ENCODE data around the gene ACTR1A.

- TF ChIP-seq FOXJ3 (CRISPR knock-in tag; IDR thresholded peaks at IDR 0.05; ENCODE audit: borderline replicate concordance) (no peak), ZNF121 (CRISPR knock-in tag; IDR thresholded peaks at IDR 0.05) (no peak), MAX (CRISPR knock-in tag; IDR thresholded peaks at IDR 0.05) (no peak), ATF1 (CRISPR knock-in tag; IDR thresholded peaks at IDR 0.05) (no peak), TEAD1 (CRISPR knock-in tag; IDR thresholded peaks at IDR 0.05) (no peak), SOX15 (CRISPR knock-in tag; IDR thresholded peaks at IDR 0.05) (no peak)
- TF ChIP-seq, protein P1, sequence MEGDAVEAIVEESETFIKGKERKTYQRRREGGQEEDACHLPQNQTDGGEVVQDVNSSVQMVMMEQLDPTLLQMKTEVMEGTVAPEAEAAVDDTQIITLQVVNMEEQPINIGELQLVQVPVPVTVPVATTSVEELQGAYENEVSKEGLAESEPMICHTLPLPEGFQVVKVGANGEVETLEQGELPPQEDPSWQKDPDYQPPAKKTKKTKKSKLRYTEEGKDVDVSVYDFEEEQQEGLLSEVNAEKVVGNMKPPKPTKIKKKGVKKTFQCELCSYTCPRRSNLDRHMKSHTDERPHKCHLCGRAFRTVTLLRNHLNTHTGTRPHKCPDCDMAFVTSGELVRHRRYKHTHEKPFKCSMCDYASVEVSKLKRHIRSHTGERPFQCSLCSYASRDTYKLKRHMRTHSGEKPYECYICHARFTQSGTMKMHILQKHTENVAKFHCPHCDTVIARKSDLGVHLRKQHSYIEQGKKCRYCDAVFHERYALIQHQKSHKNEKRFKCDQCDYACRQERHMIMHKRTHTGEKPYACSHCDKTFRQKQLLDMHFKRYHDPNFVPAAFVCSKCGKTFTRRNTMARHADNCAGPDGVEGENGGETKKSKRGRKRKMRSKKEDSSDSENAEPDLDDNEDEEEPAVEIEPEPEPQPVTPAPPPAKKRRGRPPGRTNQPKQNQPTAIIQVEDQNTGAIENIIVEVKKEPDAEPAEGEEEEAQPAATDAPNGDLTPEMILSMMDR (IDR thresholded peaks at IDR 0.05) = no peak
- TF ChIP-seq, protein P2, sequence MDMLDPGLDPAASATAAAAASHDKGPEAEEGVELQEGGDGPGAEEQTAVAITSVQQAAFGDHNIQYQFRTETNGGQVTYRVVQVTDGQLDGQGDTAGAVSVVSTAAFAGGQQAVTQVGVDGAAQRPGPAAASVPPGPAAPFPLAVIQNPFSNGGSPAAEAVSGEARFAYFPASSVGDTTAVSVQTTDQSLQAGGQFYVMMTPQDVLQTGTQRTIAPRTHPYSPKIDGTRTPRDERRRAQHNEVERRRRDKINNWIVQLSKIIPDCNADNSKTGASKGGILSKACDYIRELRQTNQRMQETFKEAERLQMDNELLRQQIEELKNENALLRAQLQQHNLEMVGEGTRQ (CRISPR knock-in tag; IDR thresholded peaks at IDR 0.05) = no peak
- TF ChIP-seq, protein P3, sequence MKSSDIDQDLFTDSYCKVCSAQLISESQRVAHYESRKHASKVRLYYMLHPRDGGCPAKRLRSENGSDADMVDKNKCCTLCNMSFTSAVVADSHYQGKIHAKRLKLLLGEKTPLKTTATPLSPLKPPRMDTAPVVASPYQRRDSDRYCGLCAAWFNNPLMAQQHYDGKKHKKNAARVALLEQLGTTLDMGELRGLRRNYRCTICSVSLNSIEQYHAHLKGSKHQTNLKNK (CRISPR knock-in tag; IDR thresholded peaks at IDR 0.05) = no peak
- TF ChIP-seq, protein P4, sequence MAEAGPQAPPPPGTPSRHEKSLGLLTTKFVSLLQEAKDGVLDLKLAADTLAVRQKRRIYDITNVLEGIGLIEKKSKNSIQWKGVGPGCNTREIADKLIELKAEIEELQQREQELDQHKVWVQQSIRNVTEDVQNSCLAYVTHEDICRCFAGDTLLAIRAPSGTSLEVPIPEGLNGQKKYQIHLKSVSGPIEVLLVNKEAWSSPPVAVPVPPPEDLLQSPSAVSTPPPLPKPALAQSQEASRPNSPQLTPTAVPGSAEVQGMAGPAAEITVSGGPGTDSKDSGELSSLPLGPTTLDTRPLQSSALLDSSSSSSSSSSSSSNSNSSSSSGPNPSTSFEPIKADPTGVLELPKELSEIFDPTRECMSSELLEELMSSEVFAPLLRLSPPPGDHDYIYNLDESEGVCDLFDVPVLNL (CRISPR knock-in tag; IDR thresholded peaks at IDR 0.05; ENCODE audit: borderline replicate concordance, low read depth) = no peak
- TF ChIP-seq, protein P5, sequence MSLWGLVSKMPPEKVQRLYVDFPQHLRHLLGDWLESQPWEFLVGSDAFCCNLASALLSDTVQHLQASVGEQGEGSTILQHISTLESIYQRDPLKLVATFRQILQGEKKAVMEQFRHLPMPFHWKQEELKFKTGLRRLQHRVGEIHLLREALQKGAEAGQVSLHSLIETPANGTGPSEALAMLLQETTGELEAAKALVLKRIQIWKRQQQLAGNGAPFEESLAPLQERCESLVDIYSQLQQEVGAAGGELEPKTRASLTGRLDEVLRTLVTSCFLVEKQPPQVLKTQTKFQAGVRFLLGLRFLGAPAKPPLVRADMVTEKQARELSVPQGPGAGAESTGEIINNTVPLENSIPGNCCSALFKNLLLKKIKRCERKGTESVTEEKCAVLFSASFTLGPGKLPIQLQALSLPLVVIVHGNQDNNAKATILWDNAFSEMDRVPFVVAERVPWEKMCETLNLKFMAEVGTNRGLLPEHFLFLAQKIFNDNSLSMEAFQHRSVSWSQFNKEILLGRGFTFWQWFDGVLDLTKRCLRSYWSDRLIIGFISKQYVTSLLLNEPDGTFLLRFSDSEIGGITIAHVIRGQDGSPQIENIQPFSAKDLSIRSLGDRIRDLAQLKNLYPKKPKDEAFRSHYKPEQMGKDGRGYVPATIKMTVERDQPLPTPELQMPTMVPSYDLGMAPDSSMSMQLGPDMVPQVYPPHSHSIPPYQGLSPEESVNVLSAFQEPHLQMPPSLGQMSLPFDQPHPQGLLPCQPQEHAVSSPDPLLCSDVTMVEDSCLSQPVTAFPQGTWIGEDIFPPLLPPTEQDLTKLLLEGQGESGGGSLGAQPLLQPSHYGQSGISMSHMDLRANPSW (CRISPR knock-in tag; conservative IDR thresholded peaks at IDR 0.05; ENCODE audit: low read depth) = no peak
- TF ChIP-seq, protein P6, sequence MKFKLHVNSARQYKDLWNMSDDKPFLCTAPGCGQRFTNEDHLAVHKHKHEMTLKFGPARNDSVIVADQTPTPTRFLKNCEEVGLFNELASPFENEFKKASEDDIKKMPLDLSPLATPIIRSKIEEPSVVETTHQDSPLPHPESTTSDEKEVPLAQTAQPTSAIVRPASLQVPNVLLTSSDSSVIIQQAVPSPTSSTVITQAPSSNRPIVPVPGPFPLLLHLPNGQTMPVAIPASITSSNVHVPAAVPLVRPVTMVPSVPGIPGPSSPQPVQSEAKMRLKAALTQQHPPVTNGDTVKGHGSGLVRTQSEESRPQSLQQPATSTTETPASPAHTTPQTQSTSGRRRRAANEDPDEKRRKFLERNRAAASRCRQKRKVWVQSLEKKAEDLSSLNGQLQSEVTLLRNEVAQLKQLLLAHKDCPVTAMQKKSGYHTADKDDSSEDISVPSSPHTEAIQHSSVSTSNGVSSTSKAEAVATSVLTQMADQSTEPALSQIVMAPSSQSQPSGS (CRISPR knock-in tag; IDR thresholded peaks at IDR 0.05; ENCODE audit: borderline replicate concordance, low read depth) = no peak
Observed at GRCh38 chr10:102519246-102519825, 16.8 kb upstream of the ACTR1A start.
